Heart left ventricle (tissue), 16 donors: ENCODE measurements around the gene SLC18A3. TPM values are rescaled to one million over a fixed set of nuclear protein-coding genes. Genes with fewer than 3 reads are reported as not detected.

Source experiments
- ATAC-seq, 4 donors: fragments of 200-7000 bp; cut with Tn5 transposase; one replicate each; pipeline ENCODE4 v1.9.1; 2020 to 2022; ENCODE audit warnings: moderate library complexity in 4 of 4, mild to moderate bottlenecking in 3 of 4, moderate number of reproducible peaks in 1 of 4
- DNase-seq, 5 donors: peaks; one replicate each; pipeline ENCODE4 v3.0.0-alpha.2; 2020
- H3K27ac ChIP-seq, 12 donors: fragments of 200-600 bp; sonication (generic) in 4 of 12; one replicate each; pipeline versions ENCODE4 v1.5.0 to v1.8.0; 2016 to 2022; ENCODE audit warnings: mild to moderate bottlenecking in 2 of 12
- H3K27me3 ChIP-seq, 9 donors: fragments of 200-600 bp; sonication (generic) in 2 of 9; one replicate each; pipeline versions ENCODE4 v1.5.1 to v1.8.0; 2016 to 2022; ENCODE audit warnings: mild to moderate bottlenecking in 3 of 9
- H3K36me3 ChIP-seq, 9 donors: fragments of 200-600 bp; sonication (generic) in 2 of 9; one replicate each; pipeline versions ENCODE4 v1.5.0 to v1.8.0; 2018 to 2022; ENCODE audit warnings: mild to moderate bottlenecking in 2 of 9
- H3K4me1 ChIP-seq, 12 donors: fragments of 200-600 bp; sonication (generic) in 4 of 12; one replicate each; pipeline versions ENCODE4 v1.5.0 to v1.8.0; 2016 to 2022; ENCODE audit warnings: mild to moderate bottlenecking in 3 of 12
- H3K4me3 ChIP-seq, 12 donors: fragments of 200-600 bp; sonication (generic) in 4 of 12; one replicate each; pipeline versions ENCODE4 v1.5.0 to v1.8.0; 2017 to 2022; ENCODE audit warnings: mild to moderate bottlenecking in 9 of 12, moderate library complexity in 4 of 12
- H3K9me3 ChIP-seq, 12 donors: fragments of 200-600 bp; sonication (generic) in 4 of 12; one replicate each; pipeline versions ENCODE4 v1.5.0 to v1.8.0; 2016 to 2022; ENCODE audit warnings: mild to moderate bottlenecking in 1 of 12
- POLR2A ChIP-seq, 2 donors: fragments of 450-650 bp; IDR thresholded peaks; one replicate each; pipeline ENCODE4 v1.6.1; 2017; ENCODE audit warnings: antibody characterized with exemption in 2 of 2, mild to moderate bottlenecking in 2 of 2, moderate library complexity in 2 of 2
- WGBS, 4 donors: extraction: QIAGEN DNeasy Blood & Tissue Kit in 2 of 4; methylation state at CpG; one replicate each; pipeline versions ENCODE4 v1.1.5 to v1.1.7; 2013 to 2018; 5-methylcytosine and 5-hydroxymethylcytosine counted together
- intact Hi-C, 10 donors: fragments of 100-400 bp; cut with DNase I; formaldehyde crosslinking; loops; one replicate each; pipeline versions ENCODE4 v1.11.1 to v1.14.2; 2022
- polyA plus RNA-seq, 2 donors: library from polyadenylated mRNA; stranded (reverse); fragments of 200-250 nt; gene quantifications; one replicate each; pipeline ENCODE4 v1.2.3, GENCODE V29; 2013
- total RNA-seq, 9 donors: library from RNA; depleted of rRNA in 2 of 9; stranded (reverse); fragments of >200 nt in 2 of 9; fragmentation: NEBNext Ultra II Directional in 3 of 9; extraction: Animal tissue kit (Norgen Biotek cat#: 25700) in 3 of 9; gene quantifications; one replicate each; pipeline versions ENCODE4 v1.1.0 to v1.2.4, GENCODE V29; 2016 to 2023
- TF ChIP-seq, protein P1 (sequence below), 12 donors: fragments of 200-600 bp; sonication (generic) in 4 of 12; IDR thresholded peaks; one replicate each; pipeline versions ENCODE4 v1.5.0 to v1.8.0; 2018 to 2022; ENCODE audit warnings: antibody characterized with exemption in 12 of 12, mild to moderate bottlenecking in 5 of 12
- donor health status: ischemic (EF 13 %, LVEDD 7.1; RV severe dilation, severe dysfunction).
- donor health status: healthy with polysubstance abuse.
- donor health status: DM: no; HTN: yes; CAD: no.
- donor health status: DM: no; HTN: no; CAD: no.
- donor health status: ischemic (EF 25% LVEDD 6.9; RV normal size, moderate dysfunction).
- donor health status: ischemic (EF 25% LVEDD 5.7; RV mildly dilated, moderate dysfunction).
- donor health status: healthy.
- donor health status: DM: yes; HTN: yes; CAD: no.
- donor health status: ischemic (EF 35%, LVEDD 5.7; RV mildly dilated, moderate dysfunction).
- donor health status: nonischemic (EF 11% LVEDD 7.7; RV severe dilation, severe dysfunction).
- donor health status: DM: yes; HTN: yes; CAD: no.
- donor health status: PGD.
- donor health status: ischemic (EF 29% LVEDD 5.4; RV normal size, mild dysfunction).
- donor health status: nonischemic (EF 23%, LVEDD 6.1; RV moderate dilation, normal function).

The SLC18A3 gene
- total and polyA plus RNA-seq, 11 donors: not detected

DNA sequence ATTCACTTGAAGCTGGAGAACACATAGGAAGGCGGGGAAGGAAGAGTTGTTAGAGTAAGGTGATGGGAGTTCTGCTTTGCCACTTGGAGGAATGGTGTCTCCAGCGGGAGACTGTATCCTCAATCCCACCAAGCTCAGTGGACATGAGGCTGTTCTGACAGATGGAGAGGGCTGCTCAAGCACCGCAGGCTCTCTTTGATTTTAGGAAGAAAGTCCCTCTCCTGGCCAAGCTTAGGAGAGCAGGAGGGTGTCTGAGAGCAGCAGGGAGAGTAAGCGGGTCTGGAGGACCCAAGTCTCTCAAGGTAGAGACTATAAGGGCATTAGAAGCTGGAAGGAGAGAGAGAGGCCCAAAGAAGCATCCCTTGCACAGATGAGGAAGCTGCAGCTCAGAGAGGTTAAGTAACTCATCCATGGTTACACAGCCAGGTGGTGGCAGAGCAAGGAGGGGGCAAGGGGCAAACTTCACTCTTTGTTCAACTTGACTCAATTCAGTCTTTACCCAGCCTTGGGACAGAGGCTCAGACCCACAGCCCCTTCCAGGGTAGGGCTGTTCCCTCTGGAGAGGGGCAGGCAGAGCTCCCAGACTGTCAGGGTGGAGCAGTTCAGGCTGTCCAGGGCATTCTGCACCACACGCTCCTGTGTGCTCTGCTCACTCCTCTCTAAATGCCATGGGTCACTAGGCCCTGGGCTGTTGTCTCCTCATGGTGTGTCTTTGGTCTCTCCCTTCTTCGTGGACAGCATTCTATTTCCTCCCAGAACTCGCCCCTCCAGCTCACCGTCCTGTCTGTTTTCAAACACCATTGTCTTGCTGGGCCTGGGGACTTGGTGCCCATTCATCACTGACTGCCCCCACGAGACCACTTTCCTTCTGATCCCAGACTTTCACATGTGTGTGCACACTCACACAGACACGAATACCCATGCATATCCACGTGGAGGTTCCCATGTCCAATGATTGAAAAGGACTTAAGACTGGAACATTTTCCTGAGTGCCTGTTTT, 12.6 kb downstream of the SLC18A3 start:
- 70 to 75% (median 72%) methylated on average over 11 of the region's 11 CpGs for WGBS, 4 donors
- TF ChIP-seq, protein P1, sequence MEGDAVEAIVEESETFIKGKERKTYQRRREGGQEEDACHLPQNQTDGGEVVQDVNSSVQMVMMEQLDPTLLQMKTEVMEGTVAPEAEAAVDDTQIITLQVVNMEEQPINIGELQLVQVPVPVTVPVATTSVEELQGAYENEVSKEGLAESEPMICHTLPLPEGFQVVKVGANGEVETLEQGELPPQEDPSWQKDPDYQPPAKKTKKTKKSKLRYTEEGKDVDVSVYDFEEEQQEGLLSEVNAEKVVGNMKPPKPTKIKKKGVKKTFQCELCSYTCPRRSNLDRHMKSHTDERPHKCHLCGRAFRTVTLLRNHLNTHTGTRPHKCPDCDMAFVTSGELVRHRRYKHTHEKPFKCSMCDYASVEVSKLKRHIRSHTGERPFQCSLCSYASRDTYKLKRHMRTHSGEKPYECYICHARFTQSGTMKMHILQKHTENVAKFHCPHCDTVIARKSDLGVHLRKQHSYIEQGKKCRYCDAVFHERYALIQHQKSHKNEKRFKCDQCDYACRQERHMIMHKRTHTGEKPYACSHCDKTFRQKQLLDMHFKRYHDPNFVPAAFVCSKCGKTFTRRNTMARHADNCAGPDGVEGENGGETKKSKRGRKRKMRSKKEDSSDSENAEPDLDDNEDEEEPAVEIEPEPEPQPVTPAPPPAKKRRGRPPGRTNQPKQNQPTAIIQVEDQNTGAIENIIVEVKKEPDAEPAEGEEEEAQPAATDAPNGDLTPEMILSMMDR (IDR thresholded peaks at IDR 0.05): no peak
- TF ChIP-seq POLR2A (IDR thresholded peaks at IDR 0.05): no peak
- intact Hi-C loops: no loop called here
- DNase-seq (no peak), ATAC-seq (no peak)
- H3K27ac ChIP-seq: no peak overlapping the region
- peaks cover 0 to 50% (median 16%) of the 10 kb centered on the region in 9 donors for H3K27me3 ChIP-seq
- H3K4me3 ChIP-seq: no peak overlapping the region
- no peaks in the 10 kb centered on the region for H3K9me3 ChIP-seq
- no peaks in the 10 kb centered on the region for H3K4me1 ChIP-seq
- H3K36me3 ChIP-seq: no peaks in the 10 kb centered on the region

DNA sequence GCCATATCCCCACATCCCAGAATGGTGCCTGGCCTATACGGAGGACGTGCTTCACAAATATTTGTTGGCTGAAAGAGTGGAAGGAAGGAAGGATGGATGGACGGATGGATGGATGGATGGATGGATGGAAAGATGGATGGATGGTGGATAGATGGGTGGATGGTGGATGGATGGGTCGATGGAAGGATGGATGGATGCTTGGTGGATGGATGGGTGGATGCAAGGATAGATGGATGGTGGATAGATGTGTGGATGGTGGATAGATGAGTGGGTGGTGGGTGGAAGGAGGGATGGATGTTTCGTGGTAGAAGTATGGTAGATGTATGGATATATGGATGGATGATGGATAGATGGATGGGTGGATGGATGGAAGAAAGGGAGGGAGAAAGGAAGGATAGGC, 14.5 kb downstream of the SLC18A3 start:
- WGBS, 4 donors: 57 to 80% (median 72%) methylated on average over 5 of the region's 5 CpGs

DNA sequence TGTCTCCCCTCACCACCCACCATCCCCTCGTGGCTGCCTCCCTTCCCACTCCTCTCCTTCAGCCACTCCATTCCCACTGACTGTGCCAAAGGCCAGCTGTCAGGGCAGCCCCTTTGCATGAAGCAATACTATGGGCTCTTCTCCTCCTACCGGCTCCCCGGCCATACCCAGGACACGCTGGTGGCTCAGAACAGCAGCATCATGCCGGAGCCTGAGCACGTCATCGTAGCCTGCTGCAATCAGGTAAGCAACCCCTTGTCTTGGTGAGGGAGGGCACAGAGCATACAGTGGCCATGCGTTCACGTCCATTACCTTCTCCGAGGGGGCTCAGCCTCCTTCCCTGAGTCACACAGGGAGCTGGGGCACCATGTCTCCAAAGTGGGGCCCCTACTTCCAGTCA, 15.3 kb downstream of the SLC18A3 start:
- DNase-seq: no peak

More for the DNA sequence above, 14.5 kb downstream of the SLC18A3 start:
- no peaks in the 10 kb centered on the region for H3K36me3 ChIP-seq
- no peaks in the 10 kb centered on the region for H3K9me3 ChIP-seq
- TF ChIP-seq, protein P1 (IDR thresholded peaks at IDR 0.05): no peak
- no peak for TF ChIP-seq POLR2A (IDR thresholded peaks at IDR 0.05)
- H3K4me1 ChIP-seq: no peaks in the 10 kb centered on the region
- DNase-seq (no peak), ATAC-seq (no peak)
- H3K27ac ChIP-seq: no peak overlapping the region
- intact Hi-C loops: no loop called here
- H3K27me3 ChIP-seq: peaks cover 0 to 40% (median 2%) of the 10 kb centered on the region in 9 donors
- no peak overlapping the region for H3K4me3 ChIP-seq

DNA sequence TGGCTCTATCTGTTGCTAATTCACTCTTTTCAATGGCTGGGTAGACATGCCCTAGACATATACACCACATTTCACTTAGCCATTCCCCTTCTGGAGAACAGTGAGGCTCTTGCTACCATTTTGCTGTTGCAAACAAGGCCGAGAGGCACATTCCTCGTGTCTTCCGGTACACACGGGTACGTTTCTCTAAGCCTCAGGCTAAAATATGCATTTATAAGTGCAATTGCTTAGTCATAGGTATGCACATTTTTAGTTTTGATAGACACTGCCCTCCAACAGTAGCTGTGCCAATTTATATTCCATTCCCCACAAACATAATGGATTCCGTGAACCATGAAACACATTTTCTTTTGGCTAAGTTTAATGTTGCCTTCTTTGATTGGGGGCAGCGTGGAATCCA, 16.9 kb downstream of the SLC18A3 start:
- WGBS, 4 donors: 84 to 91% (median 87%) methylated on average over 7 of the region's 7 CpGs
- Histone ChIP-seq H3K36me3 (no peaks in the 10 kb centered on the region), H3K27me3 (peaks cover 0 to 24% (median 0%) of the 10 kb centered on the region in 9 donors), H3K4me3 (no peak overlapping the region), H3K4me1 (no peaks in the 10 kb centered on the region), H3K9me3 (no peaks in the 10 kb centered on the region), H3K27ac (no peak overlapping the region)
- intact Hi-C loops: no loop called here
- ATAC-seq: no peak
- TF ChIP-seq, protein P1 (IDR thresholded peaks at IDR 0.05): no peak
- no peak for TF ChIP-seq POLR2A (IDR thresholded peaks at IDR 0.05)
- no peak for DNase-seq

More for the DNA sequence above, 15.3 kb downstream of the SLC18A3 start:
- no peak for TF ChIP-seq POLR2A (IDR thresholded peaks at IDR 0.05)
- H3K27me3 ChIP-seq: peaks cover 0 to 32% (median 0%) of the 10 kb centered on the region in 9 donors
- no peaks in the 10 kb centered on the region for H3K36me3 ChIP-seq
- H3K4me3 ChIP-seq: no peak overlapping the region
- intact Hi-C loops: no loop called here
- H3K9me3 ChIP-seq: no peaks in the 10 kb centered on the region
- H3K4me1 ChIP-seq: no peaks in the 10 kb centered on the region
- 78 to 84% (median 80%) methylated on average over 10 of the region's 10 CpGs for WGBS, 4 donors
- ATAC-seq: no peak
- no peak overlapping the region for H3K27ac ChIP-seq
